DOHH2 (cell line): ENCODE results near the gene IDE.
"Not testable (repeated sequence)": the region's sequence is repeated elsewhere in the genome, so short reads cannot be mapped to it uniquely, and the experiment has no call there.

Experiments
- H3F3A ChIP-seq: fragments of 200-600 bp; sonication (generic), shearing (Covaris generic); 2 replicates; pipeline ENCODE4 v1.6.0; 2016; ENCODE audit warnings: antibody characterized with exemption, mild to moderate bottlenecking; ENCODE audit not compliant: control insufficient read depth, insufficient read depth
- H3K27ac ChIP-seq: fragments of 200-600 bp; sonication (generic); 2 replicates; pipeline ENCODE4 v1.5.1; 2014; ENCODE audit warnings: low read depth, mild to moderate bottlenecking, low read length, moderate library complexity
- H3K27me3 ChIP-seq: fragments of 200-600 bp; sonication (generic); 2 replicates; pipeline ENCODE4 v1.6.1; 2014; ENCODE audit warnings: mild to moderate bottlenecking, low read length, mixed read lengths; ENCODE audit not compliant: control insufficient read depth
- H3K36me3 ChIP-seq: fragments of 200-600 bp; sonication (generic); 2 replicates; pipeline ENCODE4 v1.6.1; 2014; ENCODE audit warnings: mild to moderate bottlenecking, low read length, moderate library complexity, mixed read lengths; ENCODE audit not compliant: control insufficient read depth
- H3K4me1 ChIP-seq: fragments of 200-600 bp; sonication (generic); 2 replicates; pipeline ENCODE4 v1.6.1; 2014; ENCODE audit warnings: mild to moderate bottlenecking, low read length, mixed read lengths; ENCODE audit not compliant: control insufficient read depth
- H3K4me2 ChIP-seq: fragments of 200-600 bp; sonication (generic); 2 replicates; pipeline ENCODE4 v1.6.0; 2014; ENCODE audit warnings: mild to moderate bottlenecking, low read length, moderate library complexity
- H3K4me3 ChIP-seq: fragments of 200-600 bp; sonication (generic); 2 replicates; pipeline ENCODE4 v1.5.1; 2014; ENCODE audit warnings: mild to moderate bottlenecking, low read length, mixed read lengths
- H3K79me2 ChIP-seq: fragments of 200-600 bp; sonication (generic); 2 replicates; pipeline ENCODE4 v1.6.1; 2014; ENCODE audit warnings: mild to moderate bottlenecking, low read length, mixed read lengths; ENCODE audit not compliant: control insufficient read depth
- H3K9me2 ChIP-seq: fragments of 200-600 bp; sonication (generic); replicated peaks from 2 replicates; pipeline ENCODE4 v1.6.1; 2014; ENCODE audit warnings: mild to moderate bottlenecking, low read length, mixed read lengths; ENCODE audit not compliant: control insufficient read depth
- H3K9me3 ChIP-seq: fragments of 200-600 bp; sonication (generic); 2 replicates; pipeline ENCODE4 v1.6.1; 2014; ENCODE audit warnings: antibody characterized with exemption, low read length, mixed read lengths; ENCODE audit not compliant: control insufficient read depth, insufficient read depth
- H4K20me1 ChIP-seq: fragments of 200-600 bp; sonication (generic); 2 replicates; pipeline ENCODE4 v1.6.0; 2014; ENCODE audit warnings: low read depth, mild to moderate bottlenecking, antibody characterized with exemption, low read length, moderate library complexity; ENCODE audit not compliant: control insufficient read depth, insufficient read depth
- EZH2phosphoT487 ChIP-seq: fragments of 200-600 bp; sonication (generic); IDR thresholded peaks from 2 replicates; pipeline ENCODE4 v1.6.1; 2017; ENCODE audit warnings: borderline replicate concordance, mild to moderate bottlenecking, antibody characterized with exemption, low read length, moderate library complexity, mixed read lengths
- TF ChIP-seq, protein P1 (sequence below): fragments of 200-600 bp; sonication (generic); IDR thresholded peaks from one replicate; pipeline ENCODE4 v1.5.1; 2014; ENCODE audit warnings: antibody characterized with exemption, mild to moderate bottlenecking, low read depth, low read length; ENCODE audit not compliant: poor library complexity, severe bottlenecking

IDE gene

DNA sequence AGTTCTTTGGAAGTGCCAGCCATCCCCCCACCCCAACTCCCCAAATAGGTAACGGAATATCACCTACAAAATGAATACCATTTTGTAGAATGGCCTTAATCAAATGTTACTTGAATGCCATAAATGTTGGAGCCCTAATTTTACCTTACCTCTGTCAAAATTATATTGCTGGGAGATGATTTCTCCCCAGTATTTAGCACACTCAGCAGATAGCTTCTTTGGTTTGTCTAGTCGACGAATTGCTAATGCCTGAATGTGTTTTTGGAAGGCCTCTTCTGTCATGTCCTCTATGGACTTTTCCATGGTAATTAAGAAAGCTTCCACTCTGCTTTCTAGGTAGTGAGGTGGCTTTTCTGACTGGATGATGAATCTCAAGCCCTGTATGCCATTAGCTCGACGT, 110.3 kb downstream of the IDE start:
- Histone ChIP-seq H3F3A (no peaks in the 10 kb centered on the region), H3K36me3 (peaks cover 60% of the 10 kb centered on the region)

DNA sequence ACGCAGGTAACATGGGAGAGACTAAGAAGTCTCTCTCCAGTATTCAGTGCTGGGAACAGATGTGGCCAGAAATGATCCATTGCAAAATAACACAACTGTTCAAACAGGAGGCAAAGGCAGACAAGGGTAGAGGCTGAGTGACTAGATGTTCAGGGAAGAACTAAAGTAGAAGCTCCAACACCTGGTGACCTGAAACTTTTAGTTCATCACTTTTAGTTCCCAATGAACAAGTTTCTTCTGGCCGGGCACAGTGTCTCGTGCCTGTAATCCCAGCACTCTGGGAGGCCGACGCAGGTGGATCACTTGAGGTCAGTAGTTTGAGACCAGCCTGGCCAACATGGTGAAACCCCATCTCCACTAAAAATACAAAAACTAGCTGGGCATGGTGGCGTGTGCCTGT, 118.9 kb downstream of the IDE start:
- not testable (repeated sequence) for H3K9me3 ChIP-seq, H3K4me1 ChIP-seq, H3K27me3 ChIP-seq, H3K79me2 ChIP-seq, H3F3A ChIP-seq, H3K4me3 ChIP-seq, H3K9me2 ChIP-seq, H4K20me1 ChIP-seq, H3K27ac ChIP-seq, H3K4me2 ChIP-seq
- peaks cover 60% of the 10 kb centered on the region for H3K36me3 ChIP-seq

More for the DNA sequence above, 110.3 kb downstream of the IDE start:
- Histone ChIP-seq H3K79me2 (no peaks in the 10 kb centered on the region), H3K4me3 (no peak overlapping the region), H3K4me1 (no peaks in the 10 kb centered on the region), H3K27me3 (no peaks in the 10 kb centered on the region), H4K20me1 (no peaks in the 10 kb centered on the region), H3K27ac (no peak overlapping the region), H3K9me3 (no peaks in the 10 kb centered on the region), H3K4me2 (no peak overlapping the region), H3K9me2 (no peaks in the 10 kb centered on the region)
- TF ChIP-seq, protein P1, sequence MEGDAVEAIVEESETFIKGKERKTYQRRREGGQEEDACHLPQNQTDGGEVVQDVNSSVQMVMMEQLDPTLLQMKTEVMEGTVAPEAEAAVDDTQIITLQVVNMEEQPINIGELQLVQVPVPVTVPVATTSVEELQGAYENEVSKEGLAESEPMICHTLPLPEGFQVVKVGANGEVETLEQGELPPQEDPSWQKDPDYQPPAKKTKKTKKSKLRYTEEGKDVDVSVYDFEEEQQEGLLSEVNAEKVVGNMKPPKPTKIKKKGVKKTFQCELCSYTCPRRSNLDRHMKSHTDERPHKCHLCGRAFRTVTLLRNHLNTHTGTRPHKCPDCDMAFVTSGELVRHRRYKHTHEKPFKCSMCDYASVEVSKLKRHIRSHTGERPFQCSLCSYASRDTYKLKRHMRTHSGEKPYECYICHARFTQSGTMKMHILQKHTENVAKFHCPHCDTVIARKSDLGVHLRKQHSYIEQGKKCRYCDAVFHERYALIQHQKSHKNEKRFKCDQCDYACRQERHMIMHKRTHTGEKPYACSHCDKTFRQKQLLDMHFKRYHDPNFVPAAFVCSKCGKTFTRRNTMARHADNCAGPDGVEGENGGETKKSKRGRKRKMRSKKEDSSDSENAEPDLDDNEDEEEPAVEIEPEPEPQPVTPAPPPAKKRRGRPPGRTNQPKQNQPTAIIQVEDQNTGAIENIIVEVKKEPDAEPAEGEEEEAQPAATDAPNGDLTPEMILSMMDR: no peak
- TF ChIP-seq EZH2phosphoT487: no peak

DNA sequence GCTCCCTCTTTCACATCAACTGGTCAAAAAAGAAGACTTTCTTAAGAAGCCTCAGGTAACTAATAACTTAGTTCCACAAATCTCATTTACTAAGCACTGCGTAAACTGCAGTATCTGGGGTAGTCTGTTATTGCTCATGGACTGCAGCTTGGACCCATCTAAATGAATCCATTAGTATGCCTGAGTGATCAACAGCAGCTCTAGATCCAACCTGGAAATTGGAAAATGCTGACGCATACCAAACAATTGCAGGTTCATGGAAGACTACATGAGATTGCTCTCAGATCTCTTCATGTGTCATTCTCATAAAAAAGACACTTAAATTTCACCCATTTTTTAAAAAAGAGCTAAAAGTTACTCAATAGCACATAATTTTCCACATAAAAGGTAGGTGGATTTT, 121.6 kb downstream of the IDE start:
- no peaks in the 10 kb centered on the region for H3K9me3 ChIP-seq
- no peak overlapping the region for H3K4me2 ChIP-seq
- TF ChIP-seq, protein P1: no peak
- TF ChIP-seq EZH2phosphoT487: no peak
- no peak overlapping the region for H3K27ac ChIP-seq
- H3K27me3 ChIP-seq: no peaks in the 10 kb centered on the region
- no peaks in the 10 kb centered on the region for H3K9me2 ChIP-seq
- H4K20me1 ChIP-seq: no peaks in the 10 kb centered on the region
- peaks cover 45% of the 10 kb centered on the region for H3K36me3 ChIP-seq
- no peak overlapping the region for H3K4me3 ChIP-seq
- H3K79me2 ChIP-seq: no peaks in the 10 kb centered on the region
- no peaks in the 10 kb centered on the region for H3F3A ChIP-seq
- H3K4me1 ChIP-seq: no peaks in the 10 kb centered on the region

DNA sequence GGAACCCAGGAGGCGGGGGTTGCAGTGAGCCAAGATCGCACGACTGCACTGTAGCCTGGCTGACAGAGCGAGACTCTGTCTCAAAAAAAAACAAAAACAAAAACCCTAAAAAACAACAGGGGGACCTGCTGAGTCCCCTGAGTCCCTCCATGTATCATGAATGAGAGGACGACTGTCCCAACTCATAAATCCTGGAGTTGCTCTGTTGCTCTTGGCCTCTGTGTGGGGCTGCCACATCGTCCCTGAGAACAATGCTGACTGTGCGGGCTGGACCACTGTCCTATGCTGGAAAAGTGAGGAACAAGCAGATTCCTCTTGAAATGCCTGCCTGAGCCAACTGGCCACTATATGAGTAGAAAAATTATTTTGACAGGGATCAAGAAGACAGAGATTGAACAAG, 122.5 kb downstream of the IDE start:
- Histone ChIP-seq H3K4me2 (no peak overlapping the region), H3K4me1 (no peaks in the 10 kb centered on the region), H3K79me2 (no peaks in the 10 kb centered on the region), H3K9me2 (no peaks in the 10 kb centered on the region), H3K4me3 (no peak overlapping the region), H3K36me3 (peaks cover 39% of the 10 kb centered on the region), H3K27ac (no peak overlapping the region), H3K9me3 (no peaks in the 10 kb centered on the region), H4K20me1 (no peaks in the 10 kb centered on the region), H3F3A (no peaks in the 10 kb centered on the region), H3K27me3 (no peaks in the 10 kb centered on the region)
- TF ChIP-seq, protein P1: no peak
- no peak for TF ChIP-seq EZH2phosphoT487
